DND-41 (cell line): ENCODE results near the gene TRANK1.

Source experiments
- ATAC-seq: fragments of 200-7000 bp; cut with Tn5 transposase; 3 replicates; pipeline ENCODE4 v1.9.1; 2021; ENCODE audit warnings: low read depth; ENCODE audit not compliant: insufficient read depth
- DNase-seq: peaks from one replicate; pipeline ENCODE4 v3.0.0-alpha.2; 2020
- H2AFZ ChIP-seq: 2 replicates; pipeline ENCODE4 v1.6.0; 2012; ENCODE audit warnings: low read depth, low read length
- H3K27ac ChIP-seq: 2 replicates; pipeline ENCODE4 v1.5.1; 2012; ENCODE audit warnings: low read length, inconsistent platforms
- H3K27me3 ChIP-seq: fragments of 200-600 bp; sonication (generic); 2 replicates; pipeline ENCODE4 v1.6.0; 2012; ENCODE audit warnings: low read length, mild to moderate bottlenecking, inconsistent platforms; ENCODE audit not compliant: insufficient read depth, poor library complexity
- H3K36me3 ChIP-seq: 2 replicates; pipeline ENCODE4 v1.5.1; 2012; ENCODE audit warnings: low read length, inconsistent platforms; ENCODE audit not compliant: insufficient read depth
- H3K4me1 ChIP-seq: 2 replicates; pipeline ENCODE4 v1.5.1; 2012; ENCODE audit warnings: mild to moderate bottlenecking, low read length; ENCODE audit not compliant: insufficient read depth
- H3K4me2 ChIP-seq: 2 replicates; pipeline ENCODE4 v1.6.0; 2012; ENCODE audit warnings: mild to moderate bottlenecking, moderate library complexity, low read length, inconsistent platforms; ENCODE audit not compliant: insufficient read depth
- H3K4me3 ChIP-seq, 2 experiments: fragments of 200-600 bp in 1 of 2; shearing (Covaris generic) in 1 of 2; 2 replicates each; pipeline ENCODE4 v1.5.1; 2012 to 2016; ENCODE audit warnings: inconsistent platforms in 2 of 2, low read length in 2 of 2, mild to moderate bottlenecking in 2 of 2, low read depth in 1 of 2, moderate library complexity in 1 of 2
- H3K79me2 ChIP-seq: 2 replicates; pipeline ENCODE4 v1.6.0; 2012; ENCODE audit warnings: low read length, inconsistent platforms; ENCODE audit not compliant: insufficient read depth
- H3K9ac ChIP-seq: 2 replicates; pipeline ENCODE4 v1.6.0; 2012; ENCODE audit warnings: low read depth, mild to moderate bottlenecking, inconsistent platforms, low read length, moderate library complexity
- H3K9me3 ChIP-seq: 2 replicates; pipeline ENCODE4 v1.5.1; 2012; ENCODE audit warnings: low read length, moderate library complexity, mild to moderate bottlenecking, inconsistent platforms; ENCODE audit not compliant: insufficient read depth, severe bottlenecking
- H4K20me1 ChIP-seq: 2 replicates; pipeline ENCODE4 v1.6.0; 2012; ENCODE audit warnings: low read length; ENCODE audit not compliant: insufficient read depth
- CTCF ChIP-seq: IDR thresholded peaks from 2 replicates; pipeline ENCODE4 v1.5.1; 2012; ENCODE audit warnings: borderline replicate concordance, low read length, moderate library complexity, mild to moderate bottlenecking; ENCODE audit not compliant: poor library complexity, severe bottlenecking; ENCODE audit errors: extremely low read depth
- EZH2 ChIP-seq: IDR thresholded peaks from 3 replicates; pipeline ENCODE4 v1.6.1; 2012; ENCODE audit warnings: borderline replicate concordance, low read depth, mild to moderate bottlenecking, moderate library complexity, low read length, inconsistent platforms; ENCODE audit not compliant: severe bottlenecking

TRANK1 gene

GRCh38 chr3:36875397-36875796 is 69.5 kb downstream of the TRANK1 start:
- Histone ChIP-seq H3K36me3 (no peaks in the 10 kb centered on the region), H2AFZ (no peak overlapping the region), H3K9ac (no peak overlapping the region), H3K4me2 (no peak overlapping the region), H3K4me3 (no peak overlapping the region), H4K20me1 (no peaks in the 10 kb centered on the region), H3K79me2 (no peaks in the 10 kb centered on the region), H3K27me3 (no peaks in the 10 kb centered on the region), H3K27ac (peak overlapping the region; percentile 68), H3K4me1 (peaks cover 33% of the 10 kb centered on the region), H3K9me3 (no peaks in the 10 kb centered on the region)
- ATAC-seq (no peak), DNase-seq (no peak)
- TF ChIP-seq CTCF, result no peak
- TF ChIP-seq EZH2, result no peak

GRCh38 chr3:36874424-36874823 is 70.4 kb downstream of the TRANK1 start:
- H3K9ac ChIP-seq, result no peak overlapping the region
- H3K27me3 ChIP-seq, result no peaks in the 10 kb centered on the region
- peak overlapping the region; percentile 7; the same call in 1 of the 2 replicates for H3K27ac ChIP-seq
- H3K4me3 ChIP-seq, result no peak overlapping the region
- no peak for TF ChIP-seq EZH2
- TF ChIP-seq CTCF, result no peak
- no peak for DNase-seq
- H4K20me1 ChIP-seq, result no peaks in the 10 kb centered on the region
- H2AFZ ChIP-seq, result no peak overlapping the region
- no peak overlapping the region for H3K4me2 ChIP-seq
- no peaks in the 10 kb centered on the region for H3K9me3 ChIP-seq
- H3K79me2 ChIP-seq, result no peaks in the 10 kb centered on the region
- H3K4me1 ChIP-seq, result peaks cover 33% of the 10 kb centered on the region
- no peak for ATAC-seq
- no peaks in the 10 kb centered on the region for H3K36me3 ChIP-seq

- H3K27me3 ChIP-seq, result no peaks in the 10 kb centered on the region
- H3K27ac ChIP-seq, result no peak overlapping the region
- no peak overlapping the region for H2AFZ ChIP-seq
- no peak overlapping the region for H3K9ac ChIP-seq
- TF ChIP-seq CTCF (peak; percentile 31), EZH2 (no peak)
- no peaks in the 10 kb centered on the region for H3K9me3 ChIP-seq
- H3K4me3 ChIP-seq, result no peak overlapping the region
- H3K79me2 ChIP-seq, result no peaks in the 10 kb centered on the region
- DNase-seq (no peak), ATAC-seq (no peak)
- no peak overlapping the region for H3K4me2 ChIP-seq
- H3K36me3 ChIP-seq, result no peaks in the 10 kb centered on the region
- no peaks in the 10 kb centered on the region for H4K20me1 ChIP-seq
- peaks cover 16% of the 10 kb centered on the region for H3K4me1 ChIP-seq
Observed at GRCh38 chr3:36871379-36872126, 73.3 kb downstream of the TRANK1 start.
